AG09309 (cell line): ENCODE measurements around the gene TCP1.
A peak's percentile ranks its signal among the peaks of the same experiment; 100 is the strongest.

Experiments used
- DNase-seq: peaks from one replicate; pipeline ENCODE4 v3.0.0-alpha.2; 2010; ENCODE audit warnings: low read depth
- H3K4me3 ChIP-seq: 2 replicates; pipeline ENCODE4 v1.5.1; 2011; ENCODE audit warnings: mild to moderate bottlenecking, low read depth, low read length, moderate library complexity; ENCODE audit not compliant: control insufficient read depth
- CTCF ChIP-seq: IDR thresholded peaks from 2 replicates; pipeline ENCODE4 v1.5.1; 2011; ENCODE audit warnings: mild to moderate bottlenecking, low read depth, low read length, inconsistent platforms; ENCODE audit not compliant: insufficient read depth, control insufficient read depth; ENCODE audit errors: missing control alignments

TCP1 gene

DNA sequence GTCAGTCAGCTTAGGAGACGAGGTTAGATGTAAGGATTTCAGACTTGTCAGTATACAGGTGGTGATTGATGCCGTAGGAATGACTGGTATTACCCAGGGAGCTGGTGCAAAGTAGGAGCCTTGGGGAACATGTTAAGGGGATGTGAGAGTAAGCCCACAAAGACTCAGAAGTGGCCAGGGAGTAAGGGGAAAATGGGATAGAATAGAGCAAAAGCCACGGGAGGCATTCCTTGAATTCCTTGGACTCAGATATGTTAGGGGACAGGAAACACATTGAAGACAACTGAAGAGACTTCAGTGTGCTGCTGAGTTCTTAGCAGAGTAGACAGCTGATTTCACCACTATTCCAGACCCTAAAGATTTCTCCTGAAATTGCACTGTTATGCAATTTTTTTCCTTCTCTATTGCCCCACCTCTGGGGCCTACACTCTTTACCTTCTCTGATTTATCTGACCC is 28.8 kb downstream of the TCP1 start:
- peak; percentile 16 for DNase-seq
- H3K4me3 ChIP-seq: no peak overlapping the region
- no peak for TF ChIP-seq CTCF

DNA sequence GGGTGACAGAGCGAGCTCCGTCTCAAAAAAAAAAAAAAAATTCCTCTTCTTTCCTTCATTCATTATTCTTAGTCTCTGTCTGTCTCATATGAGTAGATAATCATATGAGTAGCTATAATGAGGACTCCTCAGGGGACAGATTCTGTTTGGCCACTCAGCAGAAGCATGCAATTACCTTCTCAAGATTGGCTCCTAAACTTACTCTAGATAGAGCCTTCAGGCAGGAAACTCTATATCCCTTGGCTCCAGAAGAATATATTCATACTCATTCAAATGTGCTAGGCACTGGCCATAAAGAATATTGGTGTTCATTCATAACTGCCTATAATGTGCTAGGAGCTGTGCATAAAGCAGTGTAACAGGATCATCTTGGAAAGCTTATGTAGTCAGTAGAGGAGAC is 29.8 kb downstream of the TCP1 start:
- no peak for DNase-seq
- no peak for TF ChIP-seq CTCF
- no peak overlapping the region for H3K4me3 ChIP-seq

DNA sequence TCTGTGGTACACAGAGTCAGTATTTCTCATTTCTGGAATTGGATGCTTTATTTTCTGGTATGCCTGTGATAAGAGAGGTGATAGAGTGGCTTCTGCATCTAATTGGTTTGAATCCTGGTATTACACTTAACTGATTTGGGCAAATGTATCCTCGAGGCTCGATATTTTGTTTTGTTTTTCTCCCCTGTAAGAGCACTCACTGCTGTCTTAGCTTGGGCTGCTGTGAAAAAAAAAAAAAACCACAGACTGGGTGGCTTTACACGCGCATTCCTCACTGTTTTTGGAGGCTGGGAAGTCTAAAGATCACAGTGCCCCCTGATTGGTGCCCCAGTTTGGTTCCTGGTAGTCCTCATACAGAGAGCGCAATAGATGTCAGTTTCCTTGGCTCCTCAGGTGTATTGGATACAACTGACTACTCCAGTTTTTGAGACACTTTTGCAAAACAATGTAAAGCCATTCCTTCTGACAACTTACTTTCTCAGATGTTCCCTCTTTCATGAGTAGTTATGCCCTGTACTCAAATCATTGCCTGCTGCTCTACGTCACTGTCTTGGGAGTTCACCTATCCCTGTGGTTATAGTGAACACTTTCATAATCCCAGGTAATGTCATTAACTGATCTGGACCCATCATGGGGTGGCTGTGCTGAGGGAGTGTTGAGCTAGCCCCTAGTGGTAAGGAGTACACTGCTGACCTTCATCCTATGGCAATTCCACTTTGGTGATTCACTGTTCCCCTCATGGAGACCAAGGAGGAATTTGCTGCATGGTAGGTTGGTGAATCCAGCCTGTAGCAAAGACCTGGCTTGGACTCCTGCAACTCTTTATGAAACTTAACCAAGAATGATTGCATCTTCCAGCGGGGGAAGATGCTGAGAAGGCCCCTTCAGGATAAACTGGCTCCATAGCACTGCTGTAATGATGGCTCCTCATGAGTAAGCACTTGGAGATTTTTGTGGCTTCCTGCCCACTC is 31.1 kb downstream of the TCP1 start:
- H3K4me3 ChIP-seq: no peak overlapping the region
- DNase-seq: no peak
- peak; percentile 33 for TF ChIP-seq CTCF

DNA sequence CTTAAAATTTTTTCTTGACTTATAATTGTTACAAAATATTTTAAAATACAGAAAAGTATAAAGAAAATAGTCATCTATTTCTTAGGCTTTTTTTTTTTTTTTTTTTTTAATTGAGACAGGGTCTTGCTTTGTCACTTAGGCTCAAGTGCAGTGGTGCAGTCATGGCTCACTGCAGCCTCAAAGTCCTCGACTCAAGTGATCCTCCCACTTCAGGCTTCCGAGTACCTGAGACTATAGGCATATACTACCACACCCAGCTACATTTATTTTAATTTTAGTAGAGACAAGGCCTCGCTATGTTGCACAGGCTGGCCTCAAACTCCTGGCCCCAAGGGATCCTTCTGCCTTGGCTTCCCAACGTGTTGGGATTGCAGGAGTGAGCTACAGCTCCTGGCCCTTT is 32.9 kb downstream of the TCP1 start:
- no peak for DNase-seq
- TF ChIP-seq CTCF: no peak
- no peak overlapping the region for H3K4me3 ChIP-seq

DNA sequence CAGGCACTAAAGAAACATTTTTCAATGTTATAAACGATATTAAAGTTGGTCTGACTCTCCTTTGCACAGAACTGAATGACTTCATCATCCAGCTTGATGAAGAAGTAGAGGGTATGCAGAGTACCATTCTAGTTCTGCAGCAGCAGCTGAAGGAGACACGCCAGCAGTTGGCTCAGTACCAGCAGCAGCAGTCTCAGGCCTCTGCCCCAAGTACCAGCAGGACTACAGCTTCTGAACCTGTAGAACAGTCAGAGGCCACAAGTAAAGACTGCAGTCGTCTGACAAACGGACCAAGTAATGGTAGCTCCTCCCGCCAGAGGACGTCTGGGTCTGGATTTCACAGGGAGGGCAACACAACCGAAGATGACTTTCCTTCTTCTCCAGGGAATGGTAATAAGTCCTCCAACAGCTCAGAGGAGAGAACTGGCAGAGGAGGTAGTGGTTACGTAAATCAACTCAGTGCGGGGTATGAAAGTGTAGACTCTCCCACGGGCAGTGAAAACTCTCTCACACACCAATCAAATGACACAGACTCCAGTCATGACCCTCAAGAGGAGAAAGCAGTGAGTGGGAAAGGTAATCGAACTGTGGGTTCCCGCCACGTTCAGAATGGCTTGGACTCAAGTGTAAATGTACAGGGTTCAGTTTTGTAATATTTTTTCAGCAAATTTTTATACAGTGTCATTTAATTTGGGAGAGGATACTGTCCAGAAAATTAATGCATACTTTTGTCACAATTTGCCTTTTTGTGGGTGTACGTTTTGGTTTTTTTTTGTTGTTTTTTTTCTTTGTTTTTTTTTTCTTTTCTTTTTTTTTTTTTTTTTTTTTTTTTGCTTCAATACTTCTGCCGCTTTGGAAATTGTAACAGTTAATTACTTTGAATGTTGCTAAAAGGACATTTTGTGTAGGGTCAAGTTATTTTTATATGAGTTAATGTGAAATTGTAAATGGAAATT is 34.2 kb downstream of the TCP1 start:
- DNase-seq: no peak
- TF ChIP-seq CTCF: no peak
- H3K4me3 ChIP-seq: no peak overlapping the region

GRCh38 chr6:159754401-159754800 is 35.0 kb downstream of the TCP1 start:
- DNase-seq: no peak
- no peak overlapping the region for H3K4me3 ChIP-seq
- no peak for TF ChIP-seq CTCF
